HG02981 (cell line): ENCODE results near the gene USP21.

Source experiments
- ATAC-seq: cut with Tn5 transposase; IDR thresholded peaks from one replicate; pipeline ENCODE4 v1.9.1; 2021; ENCODE audit warnings: mild to moderate bottlenecking, moderate library complexity; ENCODE audit not compliant: unreplicated experiment

The USP21 gene

GRCh38 chr1:161166669-161167548 lies 7.6 kb downstream of the USP21 start:
- no peak for ATAC-seq

- no peak for ATAC-seq
These were observed 9.6 kb downstream of the USP21 start for GRCh38 chr1:161168906-161169305.

GRCh38 chr1:161171191-161171590 lies 11.9 kb downstream of the USP21 start:
- no peak for ATAC-seq

- no peak for ATAC-seq
These were observed 12.4 kb downstream of the USP21 start for GRCh38 chr1:161171696-161172095.

- no peak for ATAC-seq
These were observed 13.0 kb downstream of the USP21 start for GRCh38 chr1:161172349-161172748.

GRCh38 chr1:161172776-161173376 lies 13.6 kb downstream of the USP21 start:
- ATAC-seq, result no peak

- no peak for ATAC-seq
These were observed 14.4 kb downstream of the USP21 start for GRCh38 chr1:161173711-161174110.

- ATAC-seq, result no peak
These were observed 15.6 kb downstream of the USP21 start for GRCh38 chr1:161174911-161175310.

- ATAC-seq, result no peak
These were observed 16.6 kb downstream of the USP21 start for GRCh38 chr1:161175771-161176453.

GRCh38 chr1:161176468-161177111 lies 17.3 kb downstream of the USP21 start:
- no peak for ATAC-seq

GRCh38 chr1:161177112-161177935 lies 18.0 kb downstream of the USP21 start, which contains the start of gene B4GALT3:
Gene B4GALT3 (minus strand): TSS chr1:161177507. CDS start chr1:161176060, 1,447 bp downstream.
- peak; percentile 78 for ATAC-seq

GRCh38 chr1:161177936-161178244 lies 18.6 kb downstream of the USP21 start:
- ATAC-seq, result no peak

GRCh38 chr1:161179698-161180097 lies 20.4 kb downstream of the USP21 start:
- ATAC-seq, result no peak

GRCh38 chr1:161180639-161181038 lies 21.3 kb downstream of the USP21 start:
- no peak for ATAC-seq

GRCh38 chr1:161182214-161182613 lies 22.9 kb downstream of the USP21 start:
- peak; percentile 46 for ATAC-seq

GRCh38 chr1:161185282-161185682 lies 26.0 kb downstream of the USP21 start:
- peak; percentile 58 for ATAC-seq

GRCh38 chr1:161185732-161186311 lies 26.5 kb downstream of the USP21 start:
- ATAC-seq, result no peak

GRCh38 chr1:161187311-161187710 lies 28.0 kb downstream of the USP21 start:
- ATAC-seq, result no peak

- no peak for ATAC-seq
These were observed 29.1 kb downstream of the USP21 start for GRCh38 chr1:161188381-161188780.

- ATAC-seq, result no peak
These were observed 29.7 kb downstream of the USP21 start for GRCh38 chr1:161189036-161189435.
